PC-3 (cell line): ENCODE measurements around the gene PEAK3. TPM values are rescaled to one million over a fixed set of nuclear protein-coding genes. Genes with fewer than 3 reads are reported as not detected.

Experiments
- ATAC-seq: fragments of 200-7000 bp; cut with Tn5 transposase; 2 replicates; pipeline ENCODE4 v1.9.1; 2020; ENCODE audit warnings: mild to moderate bottlenecking, moderate library complexity
- BruUV-seq: library from RNA; stranded (reverse); fragments of 400-500 nt; replicated peaks from 2 replicates; lab custom pipeline; 2021; lab: Mats Ljungman, UMichigan
- CTCF ChIA-PET: fragments of 300-600 bp; sonication (Branson Sonifier 250); formaldehyde crosslinking; loops from one replicate; lab custom pipeline; 2022; ENCODE audit warnings: antibody characterized with exemption; lab: Charles Lee
- POLR2A ChIA-PET: fragments of 300-600 bp; sonication (Branson Sonifier 250); formaldehyde crosslinking; loops from one replicate; lab custom pipeline; 2022; ENCODE audit warnings: antibody characterized with exemption; ENCODE audit not compliant: unreplicated experiment; lab: Charles Lee
- DNase-seq: peaks from one replicate; pipeline ENCODE4 v3.0.0-alpha.2; 2015
- H2AFZ ChIP-seq: fragments of 300-600 bp; sonication (generic); 2 replicates; pipeline ENCODE4 v1.6.0; 2016; ENCODE audit warnings: antibody characterized with exemption, low read length
- H3F3A ChIP-seq: fragments of 300-600 bp; sonication (generic); one replicate; pipeline ENCODE4 v1.6.0; 2017; ENCODE audit warnings: antibody characterized with exemption, low read length, control low read depth, mild to moderate bottlenecking; ENCODE audit not compliant: unreplicated experiment
- H3K27ac ChIP-seq: fragments of 300-600 bp; sonication (generic); 2 replicates; pipeline ENCODE4 v1.5.1; 2016; ENCODE audit warnings: mild to moderate bottlenecking, low read length
- H3K27me3 ChIP-seq: fragments of 300-600 bp; sonication (generic); 2 replicates; pipeline ENCODE4 v1.6.1; 2016; ENCODE audit warnings: low read length, mixed read lengths
- H3K36me3 ChIP-seq: fragments of 300-600 bp; sonication (generic); 2 replicates; pipeline ENCODE4 v1.6.1; 2016; ENCODE audit warnings: low read depth, mixed run types, low read length, mixed read lengths
- H3K4me1 ChIP-seq: fragments of 300-600 bp; sonication (generic); 2 replicates; pipeline ENCODE4 v1.5.1; 2016; ENCODE audit warnings: low read length; ENCODE audit not compliant: insufficient read depth
- H3K4me2 ChIP-seq: fragments of 300-600 bp; sonication (generic); 2 replicates; pipeline ENCODE4 v1.6.0; 2016; ENCODE audit warnings: low read length
- H3K4me3 ChIP-seq: fragments of 300-600 bp; sonication (generic); 2 replicates; pipeline ENCODE4 v1.5.1; 2016; ENCODE audit warnings: mild to moderate bottlenecking, low read length, mixed read lengths
- H3K79me2 ChIP-seq: fragments of 300-600 bp; sonication (generic); 2 replicates; pipeline ENCODE4 v1.6.1; 2017; ENCODE audit warnings: low read length, mixed read lengths
- H3K9ac ChIP-seq: fragments of 300-600 bp; sonication (generic); 2 replicates; pipeline ENCODE4 v1.6.0; 2016; ENCODE audit warnings: mild to moderate bottlenecking, low read length
- H3K9me2 ChIP-seq: fragments of 300-600 bp; sonication (generic); replicated peaks from 2 replicates; pipeline ENCODE4 v1.6.1; 2016; ENCODE audit warnings: mixed run types, low read length, mixed read lengths
- H3K9me3 ChIP-seq: fragments of 300-600 bp; sonication (generic); 2 replicates; pipeline ENCODE4 v1.6.1; 2016; ENCODE audit warnings: low read length, mixed read lengths
- H4K20me1 ChIP-seq: fragments of 300-600 bp; sonication (generic); 2 replicates; pipeline ENCODE4 v1.6.1; 2016; ENCODE audit warnings: low read length, mixed read lengths
- EZH2 ChIP-seq: fragments of 300-600 bp; sonication (generic); IDR thresholded peaks from one replicate; pipeline ENCODE4 v1.6.1; 2017; ENCODE audit warnings: antibody characterized with exemption, mild to moderate bottlenecking, low read length; ENCODE audit not compliant: unreplicated experiment
- EZH2phosphoT487 ChIP-seq: fragments of 300-600 bp; sonication (generic); IDR thresholded peaks from 2 replicates; pipeline ENCODE4 v1.6.1; 2018; ENCODE audit warnings: mild to moderate bottlenecking, antibody characterized with exemption, low read length, borderline replicate concordance
- intact Hi-C: fragments of 100-400 bp; cut with micrococcal nuclease; formaldehyde crosslinking; loops from 2 replicates; pipeline ENCODE4 v1.9.0; 2023
- total RNA-seq: library from RNA; depleted of rRNA; stranded (reverse); fragments of >200 nt; gene quantifications from 2 replicates; pipeline ENCODE4 v1.2.3, GENCODE V29; 2014
- TF ChIP-seq, protein P1 (sequence below): fragments of 300-600 bp; sonication (generic); conservative IDR thresholded peaks from 2 replicates; pipeline ENCODE4 v1.5.1; 2017; ENCODE audit warnings: antibody characterized with exemption, low read depth, mild to moderate bottlenecking, low read length

PEAK3 gene
- total RNA-seq, 1 experiment from 2014 or later: not detected

DNA sequence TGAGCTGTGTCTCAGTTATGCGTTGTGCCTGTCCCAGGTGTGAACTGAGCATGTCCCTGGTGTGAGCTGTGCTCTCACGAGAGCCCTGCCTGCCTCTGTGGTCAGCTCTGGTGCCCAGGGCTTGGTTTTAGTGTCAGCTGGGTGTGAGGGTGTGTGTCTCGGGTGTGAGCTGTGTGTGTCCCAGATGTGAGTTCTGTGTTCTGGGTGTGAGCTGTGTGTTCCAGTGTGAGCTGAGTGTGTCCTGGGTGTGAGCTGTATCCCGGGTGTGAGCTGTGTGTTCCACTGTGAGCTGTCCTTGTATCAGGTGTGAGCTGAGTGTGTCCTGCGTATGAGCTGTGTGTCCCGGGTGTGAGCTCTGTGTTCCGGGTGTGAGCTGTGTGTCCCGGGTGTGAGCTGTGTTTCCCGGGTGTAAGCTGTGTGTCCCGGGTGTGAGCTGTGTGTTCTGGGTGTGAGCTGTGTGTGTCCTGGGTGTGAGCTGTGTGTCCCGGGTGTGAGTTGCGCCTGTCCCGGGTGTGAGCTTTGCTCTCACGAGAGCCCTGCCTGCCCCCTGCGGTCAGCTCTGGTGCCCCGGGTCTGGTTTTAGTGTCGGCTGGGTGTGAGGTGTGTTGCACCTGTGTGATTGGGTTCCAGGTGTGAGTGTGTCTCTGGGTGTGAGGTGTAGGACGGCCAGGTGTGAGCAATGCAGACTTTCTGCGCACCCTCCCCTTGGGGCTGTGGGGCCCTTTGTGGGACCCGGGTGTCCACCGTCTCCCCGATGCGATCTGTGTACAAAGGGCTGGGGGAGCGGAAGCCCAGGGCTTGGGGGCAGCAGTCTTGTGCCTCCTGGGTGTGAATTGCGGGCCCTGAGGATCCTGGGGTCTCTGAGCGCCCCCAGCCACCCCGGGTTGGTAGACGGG lies 7.1 kb upstream of the PEAK3 start:
- Histone ChIP-seq H3K4me1 (no peaks in the 10 kb centered on the region), H3K9ac (no peak overlapping the region), H3K27ac (no peak overlapping the region), H3K79me2 (no peaks in the 10 kb centered on the region), H3K4me3 (no peak overlapping the region), H4K20me1 (no peaks in the 10 kb centered on the region), H3K27me3 (peaks cover 21% of the 10 kb centered on the region), H3K9me2 (no peaks in the 10 kb centered on the region), H3F3A (no peaks in the 10 kb centered on the region), H2AFZ (no peak overlapping the region), H3K36me3 (no peaks in the 10 kb centered on the region), H3K4me2 (peak overlapping the region; percentile 74; the same call in 1 of the 2 replicates), H3K9me3 (no peaks in the 10 kb centered on the region)
- DNase-seq: no peak
- POLR2A ChIA-PET: no interaction called here
- intact Hi-C loops: no loop called here
- ATAC-seq: no peak
- CTCF ChIA-PET: no interaction called here
- no peak for TF ChIP-seq EZH2
- TF ChIP-seq, protein P1, sequence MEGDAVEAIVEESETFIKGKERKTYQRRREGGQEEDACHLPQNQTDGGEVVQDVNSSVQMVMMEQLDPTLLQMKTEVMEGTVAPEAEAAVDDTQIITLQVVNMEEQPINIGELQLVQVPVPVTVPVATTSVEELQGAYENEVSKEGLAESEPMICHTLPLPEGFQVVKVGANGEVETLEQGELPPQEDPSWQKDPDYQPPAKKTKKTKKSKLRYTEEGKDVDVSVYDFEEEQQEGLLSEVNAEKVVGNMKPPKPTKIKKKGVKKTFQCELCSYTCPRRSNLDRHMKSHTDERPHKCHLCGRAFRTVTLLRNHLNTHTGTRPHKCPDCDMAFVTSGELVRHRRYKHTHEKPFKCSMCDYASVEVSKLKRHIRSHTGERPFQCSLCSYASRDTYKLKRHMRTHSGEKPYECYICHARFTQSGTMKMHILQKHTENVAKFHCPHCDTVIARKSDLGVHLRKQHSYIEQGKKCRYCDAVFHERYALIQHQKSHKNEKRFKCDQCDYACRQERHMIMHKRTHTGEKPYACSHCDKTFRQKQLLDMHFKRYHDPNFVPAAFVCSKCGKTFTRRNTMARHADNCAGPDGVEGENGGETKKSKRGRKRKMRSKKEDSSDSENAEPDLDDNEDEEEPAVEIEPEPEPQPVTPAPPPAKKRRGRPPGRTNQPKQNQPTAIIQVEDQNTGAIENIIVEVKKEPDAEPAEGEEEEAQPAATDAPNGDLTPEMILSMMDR: no peak
- TF ChIP-seq EZH2phosphoT487: no peak
- no TSS peak for BruUV-seq

DNA sequence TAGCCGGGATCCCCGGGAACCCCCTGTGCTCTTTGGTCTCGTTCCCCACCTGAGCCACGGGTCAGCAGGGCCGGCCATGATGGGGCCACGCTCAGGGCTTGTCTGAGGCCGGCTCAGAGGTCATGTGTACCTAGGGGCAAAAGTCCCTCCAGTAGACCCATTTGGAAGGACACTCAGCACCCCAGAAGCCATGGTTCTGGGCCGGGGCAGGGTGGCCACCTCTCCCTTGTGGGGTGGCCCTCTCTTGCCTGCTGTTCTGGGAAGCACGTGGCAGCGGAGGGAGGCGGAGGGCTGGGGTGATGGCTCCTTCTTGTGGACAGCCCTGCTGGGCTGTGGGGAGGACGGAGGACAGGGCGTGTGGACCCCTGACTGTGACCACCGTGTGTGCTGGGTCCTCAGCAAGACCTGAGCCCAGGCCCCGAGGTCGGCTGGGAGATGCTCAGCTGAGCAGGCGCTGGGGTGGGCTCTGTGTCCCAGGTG lies 6.4 kb upstream of the PEAK3 start:
- no peaks in the 10 kb centered on the region for H3K9me2 ChIP-seq
- H3K4me1 ChIP-seq: no peaks in the 10 kb centered on the region
- ChIA-PET POLR2A (no interaction called here), CTCF (no interaction called here)
- H3K79me2 ChIP-seq: no peaks in the 10 kb centered on the region
- no peak overlapping the region for H3K9ac ChIP-seq
- no peaks in the 10 kb centered on the region for H3K36me3 ChIP-seq
- ATAC-seq (no peak), DNase-seq (no peak)
- H3K4me2 ChIP-seq: no peak overlapping the region
- no peaks in the 10 kb centered on the region for H4K20me1 ChIP-seq
- no peak for TF ChIP-seq EZH2phosphoT487
- TF ChIP-seq, protein P1: no peak
- TF ChIP-seq EZH2: no peak
- H3K4me3 ChIP-seq: no peak overlapping the region
- peaks cover 21% of the 10 kb centered on the region for H3K27me3 ChIP-seq
- no peak overlapping the region for H3K27ac ChIP-seq
- no peak overlapping the region for H2AFZ ChIP-seq
- intact Hi-C loops: no loop called here
- no peaks in the 10 kb centered on the region for H3F3A ChIP-seq
- BruUV-seq: no TSS peak
- H3K9me3 ChIP-seq: no peaks in the 10 kb centered on the region
